K562 (cell line): Measurements from ENCODE around the gene IGSF3. TPM values are rescaled to one million over a fixed set of nuclear protein-coding genes. Genes with fewer than 3 reads are reported as not detected.

Experiments
- ATAC-seq: fragments of 200-7000 bp; cut with Tn5 transposase; 3 replicates; pipeline ENCODE4 v1.9.1; 2020; ENCODE audit warnings: moderate library complexity
- BruUV-seq: library from RNA; stranded (reverse); fragments of 400-500 nt; replicated peaks from 2 replicates; lab custom pipeline; 2021; lab: Mats Ljungman, UMichigan
- CTCF ChIA-PET: fragments of 300-600 bp; formaldehyde crosslinking; extraction: SDS; loops from one replicate; lab custom pipeline; 2021; ENCODE audit warnings: low intra/inter-chr PET ratio; lab: Yijun Ruan, JAX
- POLR2A ChIA-PET: fragments of 300-600, 350-650 bp; sonication (Branson Sonifier 250); formaldehyde crosslinking; extraction: SDS; loops from one replicate; lab custom pipeline; 2021; ENCODE audit warnings: antibody characterized with exemption, inconsistent platforms; lab: Yijun Ruan, JAX
- DNase-seq, 4 experiments: peaks; one replicate each; pipeline versions ENCODE4 v3.0.0 to v3.0.0-alpha.2; 2011 to 2018; ENCODE audit warnings: low spot score in 3 of 4, mixed read lengths in 3 of 4; ENCODE audit errors: extremely low read depth in 1 of 4
- FAIRE-seq: peaks from 2 replicates; lab custom pipeline; 2011; peaks lifted over from hg19 to GRCh38; lab: Jason Lieb, UNC
- H2AFZ ChIP-seq: 2 replicates; pipeline ENCODE4 v1.6.0; 2011; ENCODE audit warnings: low read depth, low read length, control low read depth, inconsistent platforms
- H3K27ac ChIP-seq: fragments of 200-600 bp; 3 replicates; pipeline ENCODE4 v1.8.0; 2011; ENCODE audit warnings: low read depth, mild to moderate bottlenecking, control low read depth, inconsistent platforms, low read length, moderate library complexity, mixed read lengths; ENCODE audit errors: extremely low read depth
- H3K27me3 ChIP-seq, 2 experiments: fragments of 300-600 bp in 1 of 2; 2 replicates in 1 of 2; 3 replicates in 1 of 2; pipeline versions ENCODE4 v1.6.0 to v1.8.0; 2011; ENCODE audit warnings: inconsistent platforms in 2 of 2, low read length in 2 of 2, mild to moderate bottlenecking in 1 of 2, mixed read lengths in 1 of 2, moderate library complexity in 1 of 2; ENCODE audit not compliant: control insufficient read depth in 2 of 2, insufficient read depth in 2 of 2
- H3K36me3 ChIP-seq: fragments of 300-600 bp; 3 replicates; pipeline ENCODE4 v1.8.0; 2011; ENCODE audit warnings: mild to moderate bottlenecking, low read length, inconsistent platforms; ENCODE audit not compliant: control insufficient read depth, insufficient read depth
- H3K4me1 ChIP-seq, 2 experiments: fragments of 200-600 bp in 1 of 2; replicated peaks in 1 of 2; 2 replicates in 1 of 2; 3 replicates in 1 of 2; pipeline versions ENCODE4 v1.5.1 to v1.8.0; 2011; ENCODE audit warnings: inconsistent platforms in 2 of 2, low read length in 2 of 2, mild to moderate bottlenecking in 1 of 2, mixed read lengths in 1 of 2, moderate library complexity in 1 of 2; ENCODE audit not compliant: control insufficient read depth in 2 of 2, insufficient read depth in 2 of 2
- H3K4me2 ChIP-seq: 2 replicates; pipeline ENCODE4 v1.6.1; 2011; ENCODE audit warnings: low read length, control low read depth, inconsistent platforms, mixed read lengths; ENCODE audit not compliant: insufficient read depth
- H3K4me3 ChIP-seq: fragments of 200-600 bp; sonication (generic), shearing (Covaris generic); 2 replicates; pipeline ENCODE4 v1.5.1; 2016; ENCODE audit warnings: control low read depth, inconsistent platforms
- H3K79me2 ChIP-seq: fragments of 200-600 bp; 3 replicates; pipeline ENCODE4 v1.8.0; 2011; ENCODE audit warnings: low read length, inconsistent platforms; ENCODE audit not compliant: control insufficient read depth, insufficient read depth
- H3K9ac ChIP-seq, 2 experiments: 2 replicates each; pipeline versions ENCODE4 v1.6.0 to v1.6.1; 2011; ENCODE audit warnings: low read depth in 2 of 2, low read length in 2 of 2, control low read depth in 1 of 2, inconsistent platforms in 1 of 2, mild to moderate bottlenecking in 1 of 2, mixed read lengths in 1 of 2; ENCODE audit not compliant: insufficient read depth in 1 of 2
- H3K9me1 ChIP-seq: one replicate; pipeline ENCODE4 v1.6.0; 2011; ENCODE audit warnings: inconsistent platforms, mild to moderate bottlenecking, low read length, moderate library complexity; ENCODE audit not compliant: control insufficient read depth, insufficient read depth
- H3K9me3 ChIP-seq: replicated peaks from 2 replicates; pipeline ENCODE4 v1.5.1; 2011; ENCODE audit warnings: low read depth, low read length, inconsistent platforms; ENCODE audit not compliant: control insufficient read depth, insufficient read depth
- H4K20me1 ChIP-seq: replicated peaks from 2 replicates; pipeline ENCODE4 v1.6.1; 2011; ENCODE audit warnings: low read length, inconsistent platforms, mixed read lengths; ENCODE audit not compliant: control insufficient read depth, insufficient read depth
- ARID1B ChIP-seq: fragments of 450-650 bp; IDR thresholded peaks from 2 replicates; pipeline ENCODE4 v1.6.1; 2016; ENCODE audit warnings: antibody characterized with exemption, mild to moderate bottlenecking, inconsistent platforms
- C11orf30 ChIP-seq: fragments of 450-650 bp; IDR thresholded peaks from 2 replicates; pipeline ENCODE4 v1.6.1; 2016; ENCODE audit warnings: low read depth, mild to moderate bottlenecking
- CBFA2T3 ChIP-seq: fragments of 450-650 bp; IDR thresholded peaks from 2 replicates; pipeline ENCODE4 v1.6.1; 2017
- E2F3 ChIP-seq: fragments of 250-450 bp; sonication (Bioruptor Pico); IDR thresholded peaks from 2 replicates; pipeline ENCODE4 v1.4.0; 2020; ENCODE audit warnings: mild to moderate bottlenecking
- ESRRA ChIP-seq: fragments of 450-650 bp; IDR thresholded peaks from 2 replicates; pipeline ENCODE4 v1.6.1; 2014; ENCODE audit warnings: low read depth, mild to moderate bottlenecking, moderate library complexity, borderline replicate concordance
- FOXP1 ChIP-seq: sonication (generic); formaldehyde crosslinking; IDR thresholded peaks from 2 replicates; pipeline ENCODE4 v1.8.0; 2022; ENCODE audit warnings: mild to moderate bottlenecking, missing genetic modification reagents
- GABPB2 ChIP-seq: fragments of 250-450 bp; sonication (Bioruptor Pico); conservative IDR thresholded peaks from 2 replicates; pipeline ENCODE4 v1.5.1; 2021; ENCODE audit warnings: mild to moderate bottlenecking
- HNRNPUL1 ChIP-seq: fragments of 200-400 bp; formaldehyde crosslinking; IDR thresholded peaks from 2 replicates; pipeline ENCODE4 v1.6.1; 2017; ENCODE audit warnings: low read length
- KDM1A ChIP-seq, 2 experiments: fragments of 450-650 bp; IDR thresholded peaks; 2 replicates each; pipeline ENCODE4 v1.6.1; 2016; ENCODE audit warnings: mild to moderate bottlenecking in 2 of 2
- MBD2 ChIP-seq: sonication (generic); IDR thresholded peaks from 2 replicates; pipeline ENCODE4 v1.6.1; 2016; ENCODE audit warnings: low read depth, borderline replicate concordance
- NR4A1 ChIP-seq, 2 experiments: fragments of 250-450 bp in 1 of 2; fragments of 450-650 bp in 1 of 2; sonication (Bioruptor Pico) in 1 of 2; IDR thresholded peaks; 2 replicates each; pipeline versions ENCODE4 v1.4.0 to v1.6.1; 2016 to 2020; ENCODE audit warnings: mild to moderate bottlenecking in 2 of 2, missing compliant biosample characterization in 1 of 2, missing genetic modification characterization in 1 of 2, moderate library complexity in 1 of 2
- PML ChIP-seq: IDR thresholded peaks from 2 replicates; pipeline ENCODE4 v1.6.1; 2012; ENCODE audit warnings: low read length, inconsistent platforms
- PYGO2 ChIP-seq: fragments of 450-650 bp; IDR thresholded peaks from 2 replicates; pipeline ENCODE4 v1.6.1; 2016; ENCODE audit warnings: mild to moderate bottlenecking, missing genetic modification characterization, moderate library complexity, missing compliant biosample characterization
- SNIP1 ChIP-seq: fragments of 450-650 bp; IDR thresholded peaks from 2 replicates; pipeline ENCODE4 v1.7.1; 2017; ENCODE audit warnings: low read depth, mild to moderate bottlenecking
- TCF3 ChIP-seq: sonication (generic); formaldehyde crosslinking; IDR thresholded peaks from 2 replicates; pipeline ENCODE4 v1.4.0; 2020; ENCODE audit warnings: mild to moderate bottlenecking, missing genetic modification reagents
- TCF7L2 ChIP-seq: fragments of 150-350 bp; IDR thresholded peaks from 2 replicates; pipeline ENCODE4 v1.6.1; 2016; ENCODE audit warnings: low read depth, mild to moderate bottlenecking, low read length, moderate library complexity
- ZNF316 ChIP-seq: fragments of 450-650 bp; IDR thresholded peaks from 2 replicates; pipeline ENCODE4 v1.6.1; 2016
- ZNF696 ChIP-seq: fragments of 250-450 bp; sonication (Bioruptor Pico); conservative IDR thresholded peaks from 2 replicates; pipeline ENCODE4 v1.4.0; 2020; ENCODE audit warnings: mild to moderate bottlenecking, moderate library complexity
- ZNF707 ChIP-seq: fragments of 250-450 bp; sonication (Bioruptor Pico); conservative IDR thresholded peaks from 2 replicates; pipeline ENCODE4 v1.8.0; 2022; ENCODE audit warnings: inconsistent platforms, mild to moderate bottlenecking, moderate library complexity
- ZNF780A ChIP-seq: fragments of 250-450 bp; sonication (Bioruptor Pico); IDR thresholded peaks from 2 replicates; pipeline ENCODE4 v1.5.0; 2021; ENCODE audit warnings: mild to moderate bottlenecking
- WGBS: fragments of 100-300 bp; shearing (Covaris generic); methylation state at CpG from one replicate; pipeline ENCODE4 v1.1.6; 2016; ENCODE audit warnings: low coverage, mixed read lengths; ENCODE audit not compliant: insufficient coverage; ENCODE audit errors: missing lambda C conversion rate; 5-methylcytosine and 5-hydroxymethylcytosine counted together
- in situ Hi-C: fragments of 300-500 bp; cut with MboI; formaldehyde crosslinking; loops from 4 replicates; pipeline ENCODE4 v1.15.0; 2018; ENCODE audit warnings: inconsistent platforms, mixed read lengths
- intact Hi-C: fragments of 100-400 bp; cut with micrococcal nuclease; formaldehyde crosslinking; loops from 2 replicates; pipeline ENCODE4 v1.14.2; 2022
- polyA plus RNA-seq, 8 experiments: library from polyadenylated mRNA; depleted of rRNA in 4 of 8; stranded (reverse) in 5 of 8; unstranded in 3 of 8; fragments of >200 nt; fragmentation: Nextera tagmentation in 2 of 8; fragmentation: Illumina TruSeq in 1 of 8; extraction: Ambion mirVana in 2 of 8; extraction: Trizol in 1 of 8; gene quantifications; 2 replicates each; pipeline versions ENCODE4 v1.2.1 to v1.2.3, GENCODE V29; 2011 to 2014; ENCODE audit warnings: inconsistent platforms in 1 of 8, missing spikeins in 1 of 8
- total RNA-seq, 7 experiments: library from RNA; depleted of rRNA in 6 of 7; stranded (reverse); fragments of >200 nt in 6 of 7; fragmentation: Illumina TruSeq in 2 of 7; extraction: Trizol in 2 of 7; gene quantifications; 2 replicates each; pipeline versions ENCODE4 v1.2.1 to v1.2.3, GENCODE V29; 2011 to 2021; ENCODE audit warnings: low replicate concordance in 1 of 7
- TF ChIP-seq, protein P1 (sequence below): fragments of 250-450 bp; sonication (Bioruptor Pico); IDR thresholded peaks from 2 replicates; pipeline ENCODE4 v1.4.0; 2020; ENCODE audit warnings: mild to moderate bottlenecking, moderate library complexity

IGSF3 gene
- total and polyA plus RNA-seq, 9 of the 15 experiments (the other 6 are each of a cell fraction or from before 2014, with no cell fraction given) = 1.1 to 15.0 (median 8.3) TPM

DNA sequence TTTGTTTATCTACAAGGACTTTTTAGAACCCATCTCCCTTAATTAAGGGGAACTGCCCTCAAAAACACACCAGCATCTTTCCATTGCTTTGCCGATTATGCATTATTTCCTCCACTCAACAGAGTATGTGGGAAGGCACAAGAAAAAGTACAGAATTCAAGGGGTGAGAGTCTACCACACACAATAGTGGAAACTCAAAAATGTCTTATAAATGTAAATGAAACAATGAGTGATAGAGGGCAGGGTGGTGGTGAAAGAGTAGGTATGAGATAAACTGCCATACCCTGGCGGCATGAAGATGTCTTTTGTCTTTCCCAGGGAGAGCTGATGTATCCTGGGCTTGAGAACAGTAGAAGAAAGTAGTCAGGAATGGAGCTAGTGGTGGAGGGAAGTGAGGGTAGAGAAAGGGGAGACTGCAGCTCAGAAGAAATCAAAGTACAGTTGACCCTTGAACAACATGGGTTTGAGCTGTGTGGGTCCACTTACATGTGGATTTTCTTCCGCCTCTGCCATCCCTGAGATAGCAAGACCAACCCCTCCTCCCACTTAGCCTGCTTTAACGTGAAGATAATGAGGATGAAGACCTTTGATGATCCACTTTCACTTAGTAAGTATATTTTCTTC, 121.1 kb downstream of the IGSF3 start:
- ATAC-seq = peak; percentile 49
- no TSS peak for BruUV-seq
- H3K9ac ChIP-seq = no peak overlapping the region

DNA sequence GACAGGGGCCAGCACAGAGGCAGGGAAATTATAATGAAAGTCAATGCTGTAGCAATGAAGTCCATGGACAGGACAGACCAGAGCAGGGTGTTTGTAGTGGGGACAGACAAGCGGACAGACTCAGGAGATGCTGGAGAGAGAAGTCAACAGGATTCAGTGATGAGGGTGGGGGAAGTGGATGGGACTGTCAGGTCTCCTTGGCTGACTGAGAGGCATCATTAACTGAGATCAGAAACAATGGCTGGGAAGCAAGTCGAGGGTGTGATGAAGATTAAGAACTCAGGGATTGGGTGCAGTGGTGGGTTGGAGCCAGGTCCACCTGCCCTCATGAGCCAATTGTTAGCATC, 122.2 kb downstream of the IGSF3 start:
- peak; percentile 44 for ATAC-seq
- Histone ChIP-seq H3K79me2 (peaks cover 43% of the 10 kb centered on the region), H3K4me1 (peaks cover 2 to 17% of the 10 kb centered on the region in 2 experiments), H3K4me2 (no peak overlapping the region), H3K9me3 (no peaks in the 10 kb centered on the region), H3K27me3 (no peaks in the 10 kb centered on the region), H2AFZ (no peak overlapping the region), H3K9ac (no peak overlapping the region; a peak in 1 of 4 replicates), H3K9me1 (no peaks in the 10 kb centered on the region), H3K27ac (no peak overlapping the region), H3K36me3 (peaks cover 37% of the 10 kb centered on the region), H4K20me1 (no peaks in the 10 kb centered on the region), H3K4me3 (no peak overlapping the region)
- ChIA-PET POLR2A (no interaction called here), CTCF (no interaction called here)
- in situ Hi-C loops = no loop called here
- no TSS peak for BruUV-seq
- intact Hi-C loops = no loop called here
- no peak for DNase-seq
- WGBS = 57% methylated on average over 2 of the region's 2 CpGs
- no peak for FAIRE-seq
- TF ChIP-seq FOXP1 (no peak), SNIP1 (no peak), PYGO2 (tag) (no peak), PML (no peak), NR4A1 (CRISPR knock-in tag; IDR thresholded peaks at IDR 0.05) (no peak), NR4A1 (tag; IDR thresholded peaks at IDR 0.05) (no peak), MBD2 (no peak), HNRNPUL1 (no peak), GABPB2 (CRISPR knock-in tag) (no peak), ESRRA (no peak), ZNF780A (CRISPR knock-in tag) (no peak), TCF7L2 (no peak), ZNF696 (CRISPR knock-in tag) (no peak)
- TF ChIP-seq, protein P1, sequence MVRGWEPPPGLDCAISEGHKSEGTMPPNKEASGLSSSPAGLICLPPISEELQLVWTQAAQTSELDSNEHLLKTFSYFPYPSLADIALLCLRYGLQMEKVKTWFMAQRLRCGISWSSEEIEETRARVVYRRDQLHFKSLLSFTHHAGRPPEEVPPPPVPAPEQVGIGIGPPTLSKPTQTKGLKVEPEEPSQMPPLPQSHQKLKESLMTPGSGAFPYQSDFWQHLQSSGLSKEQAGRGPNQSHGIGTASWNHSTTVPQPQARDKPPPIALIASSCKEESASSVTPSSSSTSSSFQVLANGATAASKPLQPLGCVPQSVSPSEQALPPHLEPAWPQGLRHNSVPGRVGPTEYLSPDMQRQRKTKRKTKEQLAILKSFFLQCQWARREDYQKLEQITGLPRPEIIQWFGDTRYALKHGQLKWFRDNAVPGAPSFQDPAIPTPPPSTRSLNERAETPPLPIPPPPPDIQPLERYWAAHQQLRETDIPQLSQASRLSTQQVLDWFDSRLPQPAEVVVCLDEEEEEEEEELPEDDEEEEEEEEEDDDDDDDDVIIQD = no peak

More for the DNA sequence above, 121.1 kb downstream of the IGSF3 start:
- in situ Hi-C loops (no loop called here), intact Hi-C loops (no loop called here)
- peaks cover 31% of the 10 kb centered on the region; the same call in 2 of the 3 replicates for H3K36me3 ChIP-seq
- peaks cover 54% of the 10 kb centered on the region for H3K79me2 ChIP-seq
- H3K4me3 ChIP-seq = no peak overlapping the region
- FAIRE-seq = no peak
- no peak overlapping the region for H3K4me2 ChIP-seq
- H2AFZ ChIP-seq = no peak overlapping the region
- TF ChIP-seq ZNF707 (CRISPR knock-in tag) (no peak), C11orf30 (0 out of 2 replicates have a peak, but pooled peaks have one; percentile 14), E2F3 (CRISPR knock-in tag) (no peak), KDM1A (IDR thresholded peaks at IDR 0.05) (peak; percentile 23 to 30; a peak in 1 of 4 replicates), TCF3 (CRISPR knock-in tag) (peak; percentile 34; the same call in 1 of the 2 replicates), CBFA2T3 (peak; percentile 59), ZNF316 (peak; percentile 47), ARID1B (0 out of 2 replicates have a peak, but pooled peaks have one; percentile 19)
- H3K27me3 ChIP-seq = no peaks in the 10 kb centered on the region
- ChIA-PET CTCF (no interaction called here), POLR2A (interaction anchor here (0.6 to 1.5 kb wide), 4 partner anchors 13 to 63 kb away, joined by 3 read pairs; no protein-coding TSS in a partner anchor)
- H3K9me1 ChIP-seq = no peaks in the 10 kb centered on the region
- H4K20me1 ChIP-seq = no peaks in the 10 kb centered on the region
- no peak overlapping the region for H3K27ac ChIP-seq
- peaks cover 2 to 14% of the 10 kb centered on the region in 2 experiments for H3K4me1 ChIP-seq
- 48% methylated on average over 4 of the region's 4 CpGs for WGBS
- DNase-seq = peak in 1 of 4 experiments; percentile 43
- H3K9me3 ChIP-seq = no peaks in the 10 kb centered on the region
